ENCODE measurements around the gene ANKS1B.

The ANKS1B gene

DNA sequence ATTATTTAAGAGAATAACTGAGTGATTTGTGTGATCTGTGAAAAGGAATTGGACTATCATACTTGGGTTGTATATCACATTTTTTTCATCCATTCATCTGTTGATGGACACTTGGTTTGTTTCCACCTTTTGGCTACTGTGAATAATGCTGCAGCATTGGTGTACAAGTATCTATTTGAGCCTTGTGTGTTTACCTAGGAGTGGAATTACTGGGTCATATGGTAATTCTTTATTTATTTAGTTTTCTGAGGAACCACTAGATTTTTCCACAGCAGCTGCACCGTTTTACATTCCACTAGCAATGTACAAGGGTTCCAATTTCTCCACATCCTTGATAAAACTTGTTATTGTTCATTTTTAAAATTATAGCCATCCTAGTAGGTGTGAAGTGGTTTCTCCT lies 1283.6 kb downstream of the ANKS1B start:
- Histone ChIP-seq H3K27ac (ENCODE audit: extremely low read depth, low read depth, low read length) (no peak overlapping the region), H3K9me3 (ENCODE audit: control insufficient read depth, insufficient read depth, low read depth, low read length) (no peaks in the 10 kb centered on the region), H3K36me3 (ENCODE audit: control insufficient read depth in 2 of 2, insufficient read depth in 1 of 2, low read length in 2 of 2) (peaks cover 0 to 25% of the 10 kb centered on the region in 2 experiments; a peak in 2 of 3 replicates), H3K4me3 (ENCODE audit: low read depth, low read length) (no peak overlapping the region), H3K4me1 (ENCODE audit: control insufficient read depth, insufficient read depth, low read length) (no peaks in the 10 kb centered on the region)
- TF ChIP-seq ZNF155 (tag by site-specific recombination; IDR thresholded peaks at IDR 0.05): no peak
- no peak for TF ChIP-seq BCL11B (tag by site-specific recombination; IDR thresholded peaks at IDR 0.05; ENCODE audit: low read depth)
- TF ChIP-seq ZNF544 (tag by site-specific recombination; IDR thresholded peaks at IDR 0.05): no peak
- TF ChIP-seq, protein P1, sequence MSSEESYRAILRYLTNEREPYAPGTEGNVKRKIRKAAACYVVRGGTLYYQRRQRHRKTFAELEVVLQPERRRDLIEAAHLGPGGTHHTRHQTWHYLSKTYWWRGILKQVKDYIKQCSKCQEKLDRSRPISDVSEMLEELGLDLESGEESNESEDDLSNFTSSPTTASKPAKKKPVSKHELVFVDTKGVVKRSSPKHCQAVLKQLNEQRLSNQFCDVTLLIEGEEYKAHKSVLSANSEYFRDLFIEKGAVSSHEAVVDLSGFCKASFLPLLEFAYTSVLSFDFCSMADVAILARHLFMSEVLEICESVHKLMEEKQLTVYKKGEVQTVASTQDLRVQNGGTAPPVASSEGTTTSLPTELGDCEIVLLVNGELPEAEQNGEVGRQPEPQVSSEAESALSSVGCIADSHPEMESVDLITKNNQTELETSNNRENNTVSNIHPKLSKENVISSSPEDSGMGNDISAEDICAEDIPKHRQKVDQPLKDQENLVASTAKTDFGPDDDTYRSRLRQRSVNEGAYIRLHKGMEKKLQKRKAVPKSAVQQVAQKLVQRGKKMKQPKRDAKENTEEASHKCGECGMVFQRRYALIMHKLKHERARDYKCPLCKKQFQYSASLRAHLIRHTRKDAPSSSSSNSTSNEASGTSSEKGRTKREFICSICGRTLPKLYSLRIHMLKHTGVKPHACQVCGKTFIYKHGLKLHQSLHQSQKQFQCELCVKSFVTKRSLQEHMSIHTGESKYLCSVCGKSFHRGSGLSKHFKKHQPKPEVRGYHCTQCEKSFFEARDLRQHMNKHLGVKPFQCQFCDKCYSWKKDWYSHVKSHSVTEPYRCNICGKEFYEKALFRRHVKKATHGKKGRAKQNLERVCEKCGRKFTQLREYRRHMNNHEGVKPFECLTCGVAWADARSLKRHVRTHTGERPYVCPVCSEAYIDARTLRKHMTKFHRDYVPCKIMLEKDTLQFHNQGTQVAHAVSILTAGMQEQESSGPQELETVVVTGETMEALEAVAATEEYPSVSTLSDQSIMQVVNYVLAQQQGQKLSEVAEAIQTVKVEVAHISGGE (tag by site-specific recombination; conservative IDR thresholded peaks at IDR 0.05; ENCODE audit: low read depth): no peak
- TF ChIP-seq, protein P2, sequence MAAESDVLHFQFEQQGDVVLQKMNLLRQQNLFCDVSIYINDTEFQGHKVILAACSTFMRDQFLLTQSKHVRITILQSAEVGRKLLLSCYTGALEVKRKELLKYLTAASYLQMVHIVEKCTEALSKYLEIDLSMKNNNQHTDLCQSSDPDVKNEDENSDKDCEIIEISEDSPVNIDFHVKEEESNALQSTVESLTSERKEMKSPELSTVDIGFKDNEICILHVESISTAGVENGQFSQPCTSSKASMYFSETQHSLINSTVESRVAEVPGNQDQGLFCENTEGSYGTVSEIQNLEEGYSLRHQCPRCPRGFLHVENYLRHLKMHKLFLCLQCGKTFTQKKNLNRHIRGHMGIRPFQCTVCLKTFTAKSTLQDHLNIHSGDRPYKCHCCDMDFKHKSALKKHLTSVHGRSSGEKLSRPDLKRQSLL (tag by site-specific recombination; IDR thresholded peaks at IDR 0.05): no peak
- ChIA-PET CTCF (interaction anchor here (1.3 kb wide), 1 partner anchor 298 kb away, joined by 6 read pairs; no protein-coding TSS in a partner anchor), POLR2A (no interaction called here)

DNA sequence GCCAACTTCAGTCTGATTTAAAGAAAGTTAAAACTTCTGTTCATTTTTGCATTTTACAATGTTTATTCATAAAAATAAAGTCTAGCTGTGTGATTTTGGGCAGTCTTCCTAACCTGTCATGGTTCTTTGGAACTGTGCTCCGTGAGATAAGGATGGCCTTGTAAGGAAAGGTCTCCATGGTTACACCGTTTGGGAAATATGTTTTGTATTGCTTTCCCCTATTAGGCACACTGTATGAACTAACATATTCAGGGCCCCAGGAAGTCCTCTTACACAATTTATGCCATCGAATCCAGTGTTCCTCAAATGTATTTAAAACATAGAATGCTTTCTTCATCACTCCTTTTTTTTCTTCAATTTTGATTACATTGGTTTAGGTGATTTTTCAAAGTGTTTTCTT lies 1285.2 kb downstream of the ANKS1B start:
- H3K36me3 ChIP-seq (ENCODE audit: control insufficient read depth in 2 of 2, insufficient read depth in 1 of 2, low read length in 2 of 2): peaks cover 4 to 24% of the 10 kb centered on the region in 2 experiments
- no peak overlapping the region for H3K4me3 ChIP-seq (ENCODE audit: low read depth, low read length)
- CTCF ChIA-PET: interaction anchor here (0.6 to 2.4 kb wide), 37 partner anchors 8 to 1935 kb away, joined by 3 to 17 read pairs (median 3); no protein-coding TSS in a partner anchor
- H3K9me3 ChIP-seq (ENCODE audit: control insufficient read depth, insufficient read depth, low read depth, low read length): no peaks in the 10 kb centered on the region
- TF ChIP-seq ZNF324 (tag by site-specific recombination; IDR thresholded peaks at IDR 0.05) (no peak), SETDB1 (IDR thresholded peaks at IDR 0.05; ENCODE audit: insufficient read length, low read length) (no peak), ZFP41 (tag by site-specific recombination; IDR thresholded peaks at IDR 0.05; ENCODE audit: borderline replicate concordance) (no peak), ZNF747 (tag by site-specific recombination; IDR thresholded peaks at IDR 0.05) (no peak), ZNF701 (tag by site-specific recombination; IDR thresholded peaks at IDR 0.05) (no peak), BCL11B (tag by site-specific recombination; IDR thresholded peaks at IDR 0.05; ENCODE audit: low read depth) (no peak), ZNF2 (tag by site-specific recombination; IDR thresholded peaks at IDR 0.05) (no peak), KLF1 (tag by site-specific recombination; IDR thresholded peaks at IDR 0.05) (no peak), ZNF146 (tag by site-specific recombination; IDR thresholded peaks at IDR 0.05) (no peak), HOXC10 (CRISPR knock-in tag; IDR thresholded peaks at IDR 0.05) (no peak), TCF7L2 (IDR thresholded peaks at IDR 0.05; ENCODE audit: borderline replicate concordance, low read depth, low read length) (no peak), GLIS1 (tag by site-specific recombination; IDR thresholded peaks at IDR 0.05) (no peak), ZNF184 (tag by site-specific recombination; IDR thresholded peaks at IDR 0.05) (no peak), ZBTB1 (tag by site-specific recombination; IDR thresholded peaks at IDR 0.05) (no peak)
- TF ChIP-seq, protein P3, sequence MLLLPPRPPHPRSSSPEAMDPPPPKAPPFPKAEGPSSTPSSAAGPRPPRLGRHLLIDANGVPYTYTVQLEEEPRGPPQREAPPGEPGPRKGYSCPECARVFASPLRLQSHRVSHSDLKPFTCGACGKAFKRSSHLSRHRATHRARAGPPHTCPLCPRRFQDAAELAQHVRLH (tag by site-specific recombination; IDR thresholded peaks at IDR 0.05): no peak
- TF ChIP-seq, protein P4, sequence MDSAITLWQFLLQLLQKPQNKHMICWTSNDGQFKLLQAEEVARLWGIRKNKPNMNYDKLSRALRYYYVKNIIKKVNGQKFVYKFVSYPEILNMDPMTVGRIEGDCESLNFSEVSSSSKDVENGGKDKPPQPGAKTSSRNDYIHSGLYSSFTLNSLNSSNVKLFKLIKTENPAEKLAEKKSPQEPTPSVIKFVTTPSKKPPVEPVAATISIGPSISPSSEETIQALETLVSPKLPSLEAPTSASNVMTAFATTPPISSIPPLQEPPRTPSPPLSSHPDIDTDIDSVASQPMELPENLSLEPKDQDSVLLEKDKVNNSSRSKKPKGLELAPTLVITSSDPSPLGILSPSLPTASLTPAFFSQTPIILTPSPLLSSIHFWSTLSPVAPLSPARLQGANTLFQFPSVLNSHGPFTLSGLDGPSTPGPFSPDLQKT (IDR thresholded peaks at IDR 0.05; ENCODE audit: borderline replicate concordance, low read depth, low read length): no peak
- TF ChIP-seq, protein P5, sequence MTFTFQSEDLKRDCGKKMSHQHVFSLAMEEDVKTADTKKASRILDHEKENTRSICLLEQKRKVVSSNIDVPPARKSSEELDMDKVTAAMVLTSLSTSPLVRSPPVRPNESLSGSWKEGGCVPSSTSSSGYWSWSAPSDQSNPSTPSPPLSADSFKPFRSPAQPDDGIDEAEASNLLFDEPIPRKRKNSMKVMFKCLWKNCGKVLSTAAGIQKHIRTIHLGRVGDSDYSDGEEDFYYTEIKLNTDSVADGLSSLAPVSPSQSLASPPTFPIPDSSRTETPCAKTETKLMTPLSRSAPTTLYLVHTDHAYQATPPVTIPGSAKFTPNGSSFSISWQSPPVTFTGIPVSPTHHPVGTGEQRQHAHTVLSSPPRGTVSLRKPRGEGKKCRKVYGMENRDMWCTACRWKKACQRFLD (tag by site-specific recombination; IDR thresholded peaks at IDR 0.05): no peak
- H3K27ac ChIP-seq (ENCODE audit: extremely low read depth, low read depth, low read length): no peak overlapping the region
- no peaks in the 10 kb centered on the region for H3K4me1 ChIP-seq (ENCODE audit: control insufficient read depth, insufficient read depth, low read length)
- POLR2A ChIA-PET: no interaction called here

Measured in HEK293 (cell line).